ENCODE measurements around the gene FAM3D.

FAM3D gene

GRCh38 chr3:58596834-58597518 lies 69.6 kb downstream of the FAM3D start:
- no peaks in the 10 kb centered on the region for H3K27me3 ChIP-seq (ENCODE audit: insufficient read depth, low read length, poor library complexity, severe bottlenecking)
- no peak overlapping the region for H3K9ac ChIP-seq (ENCODE audit: low read depth, low read length, poor library complexity, severe bottlenecking)
- no peaks in the 10 kb centered on the region for H3K36me3 ChIP-seq (ENCODE audit: insufficient read depth, low read length)
- no peak overlapping the region for H3K4me3 ChIP-seq (ENCODE audit: low read length, poor library complexity, severe bottlenecking)
- no peaks in the 10 kb centered on the region for H3F3A ChIP-seq (ENCODE audit: low read depth)
- H3K4me1 ChIP-seq (ENCODE audit: insufficient read depth, low read length, poor library complexity, severe bottlenecking) = no peaks in the 10 kb centered on the region
- H3K79me2 ChIP-seq (ENCODE audit: insufficient read depth, low read length) = no peaks in the 10 kb centered on the region
- TF ChIP-seq CTCF (conservative IDR thresholded peaks at IDR 0.05; ENCODE audit: low read length) = no peak
- no peak for TF ChIP-seq EZH2phosphoT487 (IDR thresholded peaks at IDR 0.05; ENCODE audit: borderline replicate concordance)
- H3K9me3 ChIP-seq (ENCODE audit: insufficient read depth, low read depth, low read length) = no peaks in the 10 kb centered on the region
- H4K20me1 ChIP-seq (ENCODE audit: insufficient read depth, low read length, poor library complexity, severe bottlenecking) = no peaks in the 10 kb centered on the region
- no peak overlapping the region for H2AFZ ChIP-seq (ENCODE audit: low read length)
- no peak overlapping the region for H3K4me2 ChIP-seq (ENCODE audit: low read depth, low read length, poor library complexity, severe bottlenecking)
- H3K9me2 ChIP-seq (replicated peaks; ENCODE audit: low read depth, low read length) = no peaks in the 10 kb centered on the region

- Histone ChIP-seq H3K4me3 (ENCODE audit: low read length, poor library complexity, severe bottlenecking) (no peak overlapping the region), H3K4me1 (ENCODE audit: insufficient read depth, low read length, poor library complexity, severe bottlenecking) (no peaks in the 10 kb centered on the region), H2AFZ (ENCODE audit: low read length) (no peak overlapping the region), H3F3A (ENCODE audit: low read depth) (no peaks in the 10 kb centered on the region), H3K9me3 (ENCODE audit: insufficient read depth, low read depth, low read length) (no peaks in the 10 kb centered on the region), H3K79me2 (ENCODE audit: insufficient read depth, low read length) (no peaks in the 10 kb centered on the region), H3K9me2 (replicated peaks; ENCODE audit: low read depth, low read length) (no peaks in the 10 kb centered on the region), H3K4me2 (ENCODE audit: low read depth, low read length, poor library complexity, severe bottlenecking) (no peak overlapping the region), H3K36me3 (ENCODE audit: insufficient read depth, low read length) (no peaks in the 10 kb centered on the region), H3K27me3 (ENCODE audit: insufficient read depth, low read length, poor library complexity, severe bottlenecking) (no peaks in the 10 kb centered on the region), H4K20me1 (ENCODE audit: insufficient read depth, low read length, poor library complexity, severe bottlenecking) (no peaks in the 10 kb centered on the region), H3K9ac (ENCODE audit: low read depth, low read length, poor library complexity, severe bottlenecking) (no peak overlapping the region)
- TF ChIP-seq EZH2phosphoT487 (IDR thresholded peaks at IDR 0.05; ENCODE audit: borderline replicate concordance) (no peak), CTCF (conservative IDR thresholded peaks at IDR 0.05; ENCODE audit: low read length) (no peak)
These were observed 72.5 kb downstream of the FAM3D start for GRCh38 chr3:58594117-58594516.

GRCh38 chr3:58591517-58592510 lies 74.8 kb downstream of the FAM3D start:
- H3K9me3 ChIP-seq (ENCODE audit: insufficient read depth, low read depth, low read length) = no peaks in the 10 kb centered on the region
- no peaks in the 10 kb centered on the region for H3K36me3 ChIP-seq (ENCODE audit: insufficient read depth, low read length)
- H3K4me2 ChIP-seq (ENCODE audit: low read depth, low read length, poor library complexity, severe bottlenecking) = no peak overlapping the region
- no peak overlapping the region for H3K4me3 ChIP-seq (ENCODE audit: low read length, poor library complexity, severe bottlenecking)
- H3K9me2 ChIP-seq (replicated peaks; ENCODE audit: low read depth, low read length) = no peaks in the 10 kb centered on the region
- no peaks in the 10 kb centered on the region for H3F3A ChIP-seq (ENCODE audit: low read depth)
- H3K79me2 ChIP-seq (ENCODE audit: insufficient read depth, low read length) = no peaks in the 10 kb centered on the region
- H3K9ac ChIP-seq (ENCODE audit: low read depth, low read length, poor library complexity, severe bottlenecking) = no peak overlapping the region
- TF ChIP-seq CTCF (conservative IDR thresholded peaks at IDR 0.05; ENCODE audit: low read length) (no peak), EZH2phosphoT487 (IDR thresholded peaks at IDR 0.05; ENCODE audit: borderline replicate concordance) (no peak)
- H4K20me1 ChIP-seq (ENCODE audit: insufficient read depth, low read length, poor library complexity, severe bottlenecking) = no peaks in the 10 kb centered on the region
- no peaks in the 10 kb centered on the region for H3K4me1 ChIP-seq (ENCODE audit: insufficient read depth, low read length, poor library complexity, severe bottlenecking)
- H3K27me3 ChIP-seq (ENCODE audit: insufficient read depth, low read length, poor library complexity, severe bottlenecking) = no peaks in the 10 kb centered on the region
- H2AFZ ChIP-seq (ENCODE audit: low read length) = no peak overlapping the region

Measured in Loucy (cell line).